IMR-90 (cell line): ENCODE measurements around the gene HSP90AB1. TPM values are rescaled to one million over a fixed set of nuclear protein-coding genes. Genes with fewer than 3 reads are reported as not detected.
A peak's percentile ranks its signal among the peaks of the same experiment; 100 is the strongest.

Experiments
- MAFK ChIP-seq: IDR thresholded peaks from 2 replicates; pipeline ENCODE4 v1.6.1; 2012; ENCODE audit warnings: low read depth, low read length, improper control_type of control experiment
- NFE2L2 ChIP-seq: fragments of 150-350 bp; IDR thresholded peaks from 2 replicates; pipeline ENCODE4 v1.6.1; 2016; ENCODE audit warnings: low read depth, mild to moderate bottlenecking, low read length
- RAD21 ChIP-seq: IDR thresholded peaks from 2 replicates; pipeline ENCODE4 v1.6.1; 2012; ENCODE audit warnings: low read length, improper control_type of control experiment
- SMC3 ChIP-seq: fragments of 150-350 bp; IDR thresholded peaks from 2 replicates; pipeline ENCODE4 v1.6.1; 2016; ENCODE audit warnings: low read depth, mild to moderate bottlenecking, antibody characterized with exemption, low read length, moderate library complexity
- polyA plus RNA-seq, 3 experiments: library from polyadenylated mRNA; depleted of rRNA; stranded (reverse); fragments of >200 nt; gene quantifications; 2 replicates each; pipeline ENCODE4 v1.2.3, GENCODE V29; 2012; ENCODE audit warnings: low replicate concordance in 1 of 3
- total RNA-seq: library from RNA; depleted of rRNA; stranded (reverse); fragments of >200 nt; gene quantifications from 2 replicates; pipeline ENCODE4 v1.2.3, GENCODE V29; 2012
- TF ChIP-seq, protein P1 (sequence below): conservative IDR thresholded peaks from 2 replicates; pipeline ENCODE4 v1.5.1; 2012; ENCODE audit warnings: mild to moderate bottlenecking, low read depth, low read length, improper control_type of control experiment

HSP90AB1 gene
- total and polyA plus RNA-seq, 2 of the 4 experiments (the other 2 are of a cell fraction) = 887 to 1,307 TPM

DNA sequence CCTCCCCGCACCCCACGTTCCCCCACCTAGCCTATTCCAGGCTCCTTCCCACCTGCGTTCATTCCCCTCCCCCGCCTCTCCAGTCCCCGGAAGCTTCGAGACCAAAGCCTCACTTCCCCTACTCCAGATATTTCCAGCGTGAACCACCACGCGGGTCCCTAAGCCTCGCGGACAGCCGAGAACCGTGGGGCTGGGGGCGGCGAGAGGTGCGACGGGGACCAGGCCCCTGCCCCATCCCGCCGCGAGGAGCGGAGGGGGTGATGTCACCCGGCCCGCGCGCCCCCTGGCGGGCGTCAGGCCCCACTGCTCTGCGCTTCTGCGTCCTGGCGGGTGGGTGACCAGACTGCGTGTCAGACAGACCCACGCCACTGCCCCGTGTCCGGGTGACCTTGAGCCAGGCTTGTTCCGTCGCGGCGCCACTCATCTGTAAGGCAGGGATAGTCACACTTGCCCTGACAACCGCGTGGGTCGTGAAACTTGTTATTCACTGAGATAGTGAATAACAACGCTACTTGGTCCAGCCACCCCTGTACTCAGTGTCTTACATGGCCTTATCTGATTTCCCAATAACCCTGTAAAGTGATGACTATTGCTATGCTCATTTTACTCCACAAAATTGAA is 9.0 kb upstream of the HSP90AB1 start (continued):
- TF ChIP-seq NFE2L2 (no peak), SMC3 (peak; percentile 58), MAFK (no peak), RAD21 (peak; percentile 42)
- TF ChIP-seq, protein P1, sequence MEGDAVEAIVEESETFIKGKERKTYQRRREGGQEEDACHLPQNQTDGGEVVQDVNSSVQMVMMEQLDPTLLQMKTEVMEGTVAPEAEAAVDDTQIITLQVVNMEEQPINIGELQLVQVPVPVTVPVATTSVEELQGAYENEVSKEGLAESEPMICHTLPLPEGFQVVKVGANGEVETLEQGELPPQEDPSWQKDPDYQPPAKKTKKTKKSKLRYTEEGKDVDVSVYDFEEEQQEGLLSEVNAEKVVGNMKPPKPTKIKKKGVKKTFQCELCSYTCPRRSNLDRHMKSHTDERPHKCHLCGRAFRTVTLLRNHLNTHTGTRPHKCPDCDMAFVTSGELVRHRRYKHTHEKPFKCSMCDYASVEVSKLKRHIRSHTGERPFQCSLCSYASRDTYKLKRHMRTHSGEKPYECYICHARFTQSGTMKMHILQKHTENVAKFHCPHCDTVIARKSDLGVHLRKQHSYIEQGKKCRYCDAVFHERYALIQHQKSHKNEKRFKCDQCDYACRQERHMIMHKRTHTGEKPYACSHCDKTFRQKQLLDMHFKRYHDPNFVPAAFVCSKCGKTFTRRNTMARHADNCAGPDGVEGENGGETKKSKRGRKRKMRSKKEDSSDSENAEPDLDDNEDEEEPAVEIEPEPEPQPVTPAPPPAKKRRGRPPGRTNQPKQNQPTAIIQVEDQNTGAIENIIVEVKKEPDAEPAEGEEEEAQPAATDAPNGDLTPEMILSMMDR = peak; percentile 92
